Measurements from ENCODE around the gene ARHGAP11A. TPM values are rescaled to one million over a fixed set of nuclear protein-coding genes. Genes with fewer than 3 reads are reported as not detected.
"Not testable (repeated sequence)": the region's sequence is repeated elsewhere in the genome, so short reads cannot be mapped to it uniquely, and the experiment has no call there.

The ARHGAP11A gene, protein sequence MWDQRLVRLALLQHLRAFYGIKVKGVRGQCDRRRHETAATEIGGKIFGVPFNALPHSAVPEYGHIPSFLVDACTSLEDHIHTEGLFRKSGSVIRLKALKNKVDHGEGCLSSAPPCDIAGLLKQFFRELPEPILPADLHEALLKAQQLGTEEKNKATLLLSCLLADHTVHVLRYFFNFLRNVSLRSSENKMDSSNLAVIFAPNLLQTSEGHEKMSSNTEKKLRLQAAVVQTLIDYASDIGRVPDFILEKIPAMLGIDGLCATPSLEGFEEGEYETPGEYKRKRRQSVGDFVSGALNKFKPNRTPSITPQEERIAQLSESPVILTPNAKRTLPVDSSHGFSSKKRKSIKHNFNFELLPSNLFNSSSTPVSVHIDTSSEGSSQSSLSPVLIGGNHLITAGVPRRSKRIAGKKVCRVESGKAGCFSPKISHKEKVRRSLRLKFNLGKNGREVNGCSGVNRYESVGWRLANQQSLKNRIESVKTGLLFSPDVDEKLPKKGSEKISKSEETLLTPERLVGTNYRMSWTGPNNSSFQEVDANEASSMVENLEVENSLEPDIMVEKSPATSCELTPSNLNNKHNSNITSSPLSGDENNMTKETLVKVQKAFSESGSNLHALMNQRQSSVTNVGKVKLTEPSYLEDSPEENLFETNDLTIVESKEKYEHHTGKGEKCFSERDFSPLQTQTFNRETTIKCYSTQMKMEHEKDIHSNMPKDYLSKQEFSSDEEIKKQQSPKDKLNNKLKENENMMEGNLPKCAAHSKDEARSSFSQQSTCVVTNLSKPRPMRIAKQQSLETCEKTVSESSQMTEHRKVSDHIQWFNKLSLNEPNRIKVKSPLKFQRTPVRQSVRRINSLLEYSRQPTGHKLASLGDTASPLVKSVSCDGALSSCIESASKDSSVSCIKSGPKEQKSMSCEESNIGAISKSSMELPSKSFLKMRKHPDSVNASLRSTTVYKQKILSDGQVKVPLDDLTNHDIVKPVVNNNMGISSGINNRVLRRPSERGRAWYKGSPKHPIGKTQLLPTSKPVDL
- total RNA-seq (1 to 10 TPM; 2.7 to 5.4 TPM), polyA plus RNA-seq (1 to 10 TPM in 2 of 3 donors, under 1 TPM in 1; 0.90 to 2.5 (median 2.0) TPM), total RNA-seq (0 to 16.4 (median 3.6) reads per million in 6 experiments)

- Mint-ChIP-seq H3K4me3 (peak within 1 kb of the TSS; percentile 91 to 99 (median 98)), H3K4me1 (peaks cover 10 to 18% (median 14%) of the 10 kb centered on the region in 4 donors), H3K27ac (peak within 1 kb of the TSS; percentile 89 to 99 (median 96))
- not testable (repeated sequence) for H3K9me3 Mint-ChIP-seq, H3K27me3 Mint-ChIP-seq, H3K36me3 Mint-ChIP-seq
- POLR2A ChIA-PET = interaction anchor here (0.6 kb wide), 1 partner anchor 963 kb away, joined by 3 read pairs; no protein-coding TSS in a partner anchor
- ATAC-seq (peak; percentile 90 to 92), DNase-seq (peak; percentile 61 to 92 (median 86))
Observed at GRCh38 chr15:32615051-32615870, at the start of gene ARHGAP11A. TSS of gene ARHGAP11A (plus strand) at chr15:32615504. CDS start at chr15:32616212, 708 bp downstream.

DNA sequence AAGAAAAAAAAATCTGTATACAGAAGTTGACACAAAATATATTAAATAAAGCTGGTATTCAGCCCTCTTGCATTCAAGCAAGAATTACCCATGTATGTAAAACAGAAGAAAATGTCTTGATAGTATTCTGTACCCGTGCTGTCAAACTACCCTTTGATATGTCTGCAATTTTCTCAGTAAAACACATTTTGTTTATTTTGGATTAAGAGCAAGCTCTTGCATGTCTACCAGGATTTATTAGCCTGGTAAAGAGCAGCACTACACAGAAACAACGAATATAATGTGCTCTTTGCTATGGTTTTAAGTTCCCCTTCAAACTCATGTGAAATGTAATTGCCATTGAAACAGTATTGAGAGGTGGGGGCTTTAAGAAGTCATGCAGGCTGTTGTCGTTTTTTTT is 46.3 kb upstream of the ARHGAP11A start:
- H3K4me1 Mint-ChIP-seq, POLR2A ChIA-PET, H3K27me3 Mint-ChIP-seq, H3K36me3 Mint-ChIP-seq, H3K27ac Mint-ChIP-seq, H3K9me3 Mint-ChIP-seq, H3K4me3 Mint-ChIP-seq, ATAC-seq, DNase-seq: not testable (repeated sequence)

DNA sequence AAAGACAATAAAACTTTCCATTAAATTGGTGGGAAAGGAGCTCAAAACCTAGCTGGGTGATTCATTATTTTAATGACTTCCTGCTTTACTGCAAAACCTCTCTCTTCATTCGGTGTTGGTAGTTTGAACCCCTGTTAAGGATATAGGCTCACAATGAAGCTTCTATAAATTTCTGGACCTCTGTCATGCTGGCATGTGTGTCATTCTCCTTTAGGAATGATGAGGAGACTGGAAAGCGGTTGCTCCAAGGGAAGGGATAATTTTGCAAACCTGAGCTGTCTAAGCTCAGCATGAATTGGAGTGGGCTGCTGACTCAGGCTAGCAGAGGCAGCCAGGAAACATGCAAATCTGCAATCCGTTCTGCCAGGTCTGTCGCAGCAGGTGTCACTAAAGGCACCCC is 36.8 kb upstream of the ARHGAP11A start:
- POLR2A ChIA-PET, ATAC-seq, H3K27me3 Mint-ChIP-seq, H3K9me3 Mint-ChIP-seq, H3K4me1 Mint-ChIP-seq, H3K36me3 Mint-ChIP-seq: not testable (repeated sequence)
- Mint-ChIP-seq H3K27ac (peak overlapping the region in 1 of 10 donors; percentile 84), H3K4me3 (peak overlapping the region in 5 of 10 donors; percentile 48 to 68 (median 59))
- peak in 1 of 10 donors; percentile 9 for DNase-seq

GRCh38 chr15:32585844-32586243 is 29.5 kb upstream of the ARHGAP11A start:
- H3K36me3 Mint-ChIP-seq, DNase-seq, H3K4me1 Mint-ChIP-seq, H3K27me3 Mint-ChIP-seq, POLR2A ChIA-PET, H3K4me3 Mint-ChIP-seq, H3K9me3 Mint-ChIP-seq, ATAC-seq, H3K27ac Mint-ChIP-seq: not testable (repeated sequence)

GRCh38 chr15:32593151-32593550 is 22.2 kb upstream of the ARHGAP11A start, which contains the start of gene GOLGA8N:
TSS of gene GOLGA8N (plus strand) at chr15:32593456.
- H3K4me1 Mint-ChIP-seq, DNase-seq, H3K9me3 Mint-ChIP-seq, H3K27ac Mint-ChIP-seq, POLR2A ChIA-PET, H3K27me3 Mint-ChIP-seq, H3K4me3 Mint-ChIP-seq, H3K36me3 Mint-ChIP-seq, ATAC-seq: not testable (repeated sequence)

DNA sequence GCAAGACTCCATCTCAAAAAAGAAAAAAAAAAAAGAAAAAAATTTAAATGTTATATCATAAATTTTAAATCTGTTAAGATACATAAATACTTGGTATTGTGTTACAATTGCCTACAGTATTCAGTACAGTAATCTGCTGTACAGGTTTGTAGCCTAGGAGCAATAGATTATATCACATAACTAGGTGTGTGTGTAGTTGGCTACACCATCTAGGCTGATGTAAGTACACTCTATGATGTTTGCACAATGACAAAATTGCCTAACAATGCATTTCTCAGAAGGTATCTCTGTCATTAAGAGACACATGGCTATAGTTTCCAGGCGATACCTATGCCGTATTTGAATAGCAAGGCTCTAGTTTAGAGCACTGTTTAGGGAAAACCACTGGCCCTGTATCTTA is 5.8 kb upstream of the ARHGAP11A start:
- POLR2A ChIA-PET, H3K36me3 Mint-ChIP-seq, H3K4me3 Mint-ChIP-seq, H3K4me1 Mint-ChIP-seq, H3K27ac Mint-ChIP-seq, DNase-seq, H3K9me3 Mint-ChIP-seq, ATAC-seq, H3K27me3 Mint-ChIP-seq: not testable (repeated sequence)

- POLR2A ChIA-PET, H3K36me3 Mint-ChIP-seq, H3K9me3 Mint-ChIP-seq, H3K4me1 Mint-ChIP-seq, H3K27me3 Mint-ChIP-seq, H3K27ac Mint-ChIP-seq, H3K4me3 Mint-ChIP-seq, ATAC-seq: not testable (repeated sequence)
- peak in 3 of 10 donors; percentile 19 to 38 (median 34) for DNase-seq
Observed at GRCh38 chr15:32610719-32611118, 4.6 kb upstream of the ARHGAP11A start.

- POLR2A ChIA-PET = not testable (repeated sequence)
- DNase-seq = peak in 1 of 10 donors; percentile 9
Observed at GRCh38 chr15:32614712-32615050, 623 bp upstream of the ARHGAP11A start.

GRCh38 chr15:32615871-32616426 is 645 bp downstream of the ARHGAP11A start:
- peak overlapping the region; percentile 86 to 99 (median 94) for H3K27ac Mint-ChIP-seq
- DNase-seq (peak in 2 of 10 donors; percentile 9 to 12), ATAC-seq (peak; percentile 3 to 7)
- H3K4me1 Mint-ChIP-seq = peaks cover 10 to 16% (median 13%) of the 10 kb centered on the region in 4 donors
- H3K27me3 Mint-ChIP-seq, POLR2A ChIA-PET, H3K36me3 Mint-ChIP-seq, H3K9me3 Mint-ChIP-seq: not testable (repeated sequence)
- peak overlapping the region; percentile 91 to 99 (median 98) for H3K4me3 Mint-ChIP-seq

More at GRCh38 chr15:32614712-32615050, 623 bp upstream of the ARHGAP11A start:
- peak; percentile 6 to 24 for ATAC-seq
- H3K27me3 Mint-ChIP-seq, H3K36me3 Mint-ChIP-seq, H3K9me3 Mint-ChIP-seq: not testable (repeated sequence)
- Mint-ChIP-seq H3K4me1 (peaks cover 10 to 18% (median 14%) of the 10 kb centered on the region in 4 donors), H3K4me3 (peak overlapping the region; percentile 91 to 99 (median 98)), H3K27ac (peak overlapping the region; percentile 89 to 99 (median 96))

GRCh38 chr15:32636410-32636809 is 21.1 kb downstream of the ARHGAP11A start:
- DNase-seq (no peak), ATAC-seq (no peak)
- peaks cover 2 to 4% (median 2%) of the 10 kb centered on the region in 5 donors for H3K27me3 Mint-ChIP-seq
- POLR2A ChIA-PET = no interaction called here
- peaks cover 0 to 7% (median 0%) of the 10 kb centered on the region in 3 donors for H3K36me3 Mint-ChIP-seq
- no peak overlapping the region for H3K27ac Mint-ChIP-seq
- H3K4me1 Mint-ChIP-seq = no peaks in the 10 kb centered on the region
- no peak overlapping the region for H3K4me3 Mint-ChIP-seq
- H3K9me3 Mint-ChIP-seq = no peaks in the 10 kb centered on the region

- Mint-ChIP-seq H3K4me3 (no peak overlapping the region), H3K36me3 (peaks cover 0 to 7% (median 0%) of the 10 kb centered on the region in 3 donors), H3K9me3 (no peaks in the 10 kb centered on the region), H3K27ac (no peak overlapping the region), H3K27me3 (peaks cover 2 to 9% (median 4%) of the 10 kb centered on the region in 5 donors), H3K4me1 (peaks cover 0 to 2% (median 0%) of the 10 kb centered on the region in 4 donors)
- POLR2A ChIA-PET = no interaction called here
- DNase-seq (no peak), ATAC-seq (no peak)
Observed at GRCh38 chr15:32636908-32637567, 21.7 kb downstream of the ARHGAP11A start.
